CD4-positive, alpha-beta T cell treated with Interleukin-21 for 1 hour (primary cell): ENCODE measurements around the gene CGB5.

ENCODE experiments used
- DNase-seq: peaks from one replicate; pipeline ENCODE4 v3.0.0-alpha.2; 2020

Gene CGB5

GRCh38 chr19:49059053-49059452 lies 15.4 kb downstream of the CGB5 start:
- no peak for DNase-seq

GRCh38 chr19:49061000-49061399 lies 17.4 kb downstream of the CGB5 start:
- DNase-seq = no peak

- no peak for DNase-seq
These were observed 17.8 kb downstream of the CGB5 start for GRCh38 chr19:49061445-49061844.

GRCh38 chr19:49064029-49064629 lies 20.5 kb downstream of the CGB5 start:
- no peak for DNase-seq

GRCh38 chr19:49064768-49065611 lies 21.3 kb downstream of the CGB5 start, which contains the start of gene NTF4:
Gene NTF4 (minus strand): TSS chr19:49064818. CDS start chr19:49061997, 2,821 bp downstream.
- DNase-seq = no peak

GRCh38 chr19:49065905-49066512 lies 22.4 kb downstream of the CGB5 start:
- no peak for DNase-seq

- no peak for DNase-seq
These were observed 23.9 kb downstream of the CGB5 start for GRCh38 chr19:49067554-49067953.

- no peak for DNase-seq
These were observed 25.4 kb downstream of the CGB5 start for GRCh38 chr19:49069026-49069425.

GRCh38 chr19:49070416-49070815 lies 26.8 kb downstream of the CGB5 start:
- no peak for DNase-seq

GRCh38 chr19:49071860-49072547 lies 28.4 kb downstream of the CGB5 start:
- peak; percentile 22 for DNase-seq

- no peak for DNase-seq
These were observed 30.1 kb downstream of the CGB5 start for GRCh38 chr19:49073514-49074378.

GRCh38 chr19:49074869-49075268 lies 31.2 kb downstream of the CGB5 start:
- DNase-seq = peak; percentile 25

- no peak for DNase-seq
These were observed 36.7 kb downstream of the CGB5 start for GRCh38 chr19:49080392-49080791.

- DNase-seq = no peak
These were observed 37.6 kb downstream of the CGB5 start for GRCh38 chr19:49081273-49081672.

GRCh38 chr19:49084206-49085019 lies 40.8 kb downstream of the CGB5 start:
- no peak for DNase-seq

- peak; percentile 99 for DNase-seq
These were observed 41.6 kb downstream of the CGB5 start, which contains the start of gene SNRNP70 for GRCh38 chr19:49085020-49085867. Gene SNRNP70 (plus strand): TSS chr19:49085451. CDS start chr19:49086415, 964 bp downstream.

- no peak for DNase-seq
These were observed 42.2 kb downstream of the CGB5 start for GRCh38 chr19:49085868-49086232.

- no peak for DNase-seq
These were observed 42.6 kb downstream of the CGB5 start for GRCh38 chr19:49086296-49086695.

GRCh38 chr19:49091391-49092038 lies 47.9 kb downstream of the CGB5 start:
- no peak for DNase-seq

GRCh38 chr19:49092686-49093085 lies 49.0 kb downstream of the CGB5 start:
- no peak for DNase-seq
